ENCODE data around the gene SLC25A21.

DNA sequence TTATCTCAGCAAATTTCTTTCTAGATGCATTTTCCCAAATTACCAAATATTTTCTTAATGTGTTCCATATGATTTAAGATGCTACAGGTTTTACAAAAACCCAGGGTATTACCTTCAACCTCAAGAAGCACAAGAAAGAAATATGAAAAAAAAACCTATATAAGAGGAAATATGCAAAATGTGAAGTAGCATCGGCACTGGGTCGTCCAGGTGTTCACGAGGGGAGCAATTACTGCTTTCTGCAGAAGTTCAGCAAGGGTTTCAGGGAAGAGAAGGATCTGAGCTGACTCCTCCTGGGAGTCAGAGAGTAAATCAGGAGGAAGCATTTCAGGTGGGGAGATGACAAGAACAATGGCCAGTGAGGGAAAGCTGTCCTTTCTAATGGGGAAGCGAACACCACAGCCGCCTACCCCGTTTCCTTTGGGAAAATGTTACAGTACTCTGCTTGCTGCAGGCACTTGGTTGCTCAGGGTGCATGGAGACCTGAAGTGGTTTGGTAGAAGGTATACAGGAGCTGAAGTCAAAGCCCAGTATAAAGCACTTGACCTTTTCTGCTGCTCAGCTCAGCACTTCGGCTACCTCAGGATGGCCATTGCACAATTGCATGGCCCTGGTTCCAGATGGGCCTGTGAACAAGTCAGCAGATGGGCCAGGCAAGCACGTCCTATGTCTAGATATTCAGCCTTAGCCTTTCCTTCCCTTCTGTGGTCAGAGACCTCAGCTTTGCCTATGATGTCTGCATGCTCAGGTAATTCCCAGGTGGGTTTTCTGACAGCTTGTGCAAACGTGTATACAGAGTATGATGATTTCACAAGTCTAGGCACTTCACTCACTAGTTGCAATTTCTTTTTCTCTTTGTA is 355.1 kb downstream of the SLC25A21 start:
- TF ChIP-seq, protein P1, sequence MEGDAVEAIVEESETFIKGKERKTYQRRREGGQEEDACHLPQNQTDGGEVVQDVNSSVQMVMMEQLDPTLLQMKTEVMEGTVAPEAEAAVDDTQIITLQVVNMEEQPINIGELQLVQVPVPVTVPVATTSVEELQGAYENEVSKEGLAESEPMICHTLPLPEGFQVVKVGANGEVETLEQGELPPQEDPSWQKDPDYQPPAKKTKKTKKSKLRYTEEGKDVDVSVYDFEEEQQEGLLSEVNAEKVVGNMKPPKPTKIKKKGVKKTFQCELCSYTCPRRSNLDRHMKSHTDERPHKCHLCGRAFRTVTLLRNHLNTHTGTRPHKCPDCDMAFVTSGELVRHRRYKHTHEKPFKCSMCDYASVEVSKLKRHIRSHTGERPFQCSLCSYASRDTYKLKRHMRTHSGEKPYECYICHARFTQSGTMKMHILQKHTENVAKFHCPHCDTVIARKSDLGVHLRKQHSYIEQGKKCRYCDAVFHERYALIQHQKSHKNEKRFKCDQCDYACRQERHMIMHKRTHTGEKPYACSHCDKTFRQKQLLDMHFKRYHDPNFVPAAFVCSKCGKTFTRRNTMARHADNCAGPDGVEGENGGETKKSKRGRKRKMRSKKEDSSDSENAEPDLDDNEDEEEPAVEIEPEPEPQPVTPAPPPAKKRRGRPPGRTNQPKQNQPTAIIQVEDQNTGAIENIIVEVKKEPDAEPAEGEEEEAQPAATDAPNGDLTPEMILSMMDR (conservative IDR thresholded peaks at IDR 0.05 in 1 of 2, IDR thresholded peaks at IDR 0.05 in 1 of 2; ENCODE audit: low read depth in 1 of 2, low read length in 2 of 2): no peak
- no peak for TF ChIP-seq EZH2 (IDR thresholded peaks at IDR 0.05; ENCODE audit: low read length, missing control alignments)
